DOHH2 (cell line): Measurements from ENCODE around the gene PRKCH.

Experiments used
- CTCF ChIP-seq: fragments of 200-600 bp; sonication (generic); IDR thresholded peaks from one replicate; pipeline ENCODE4 v1.5.1; 2014; ENCODE audit warnings: antibody characterized with exemption, mild to moderate bottlenecking, low read depth, low read length; ENCODE audit not compliant: poor library complexity, severe bottlenecking
- EZH2phosphoT487 ChIP-seq: fragments of 200-600 bp; sonication (generic); IDR thresholded peaks from 2 replicates; pipeline ENCODE4 v1.6.1; 2017; ENCODE audit warnings: borderline replicate concordance, mild to moderate bottlenecking, antibody characterized with exemption, low read length, moderate library complexity, mixed read lengths

DNA sequence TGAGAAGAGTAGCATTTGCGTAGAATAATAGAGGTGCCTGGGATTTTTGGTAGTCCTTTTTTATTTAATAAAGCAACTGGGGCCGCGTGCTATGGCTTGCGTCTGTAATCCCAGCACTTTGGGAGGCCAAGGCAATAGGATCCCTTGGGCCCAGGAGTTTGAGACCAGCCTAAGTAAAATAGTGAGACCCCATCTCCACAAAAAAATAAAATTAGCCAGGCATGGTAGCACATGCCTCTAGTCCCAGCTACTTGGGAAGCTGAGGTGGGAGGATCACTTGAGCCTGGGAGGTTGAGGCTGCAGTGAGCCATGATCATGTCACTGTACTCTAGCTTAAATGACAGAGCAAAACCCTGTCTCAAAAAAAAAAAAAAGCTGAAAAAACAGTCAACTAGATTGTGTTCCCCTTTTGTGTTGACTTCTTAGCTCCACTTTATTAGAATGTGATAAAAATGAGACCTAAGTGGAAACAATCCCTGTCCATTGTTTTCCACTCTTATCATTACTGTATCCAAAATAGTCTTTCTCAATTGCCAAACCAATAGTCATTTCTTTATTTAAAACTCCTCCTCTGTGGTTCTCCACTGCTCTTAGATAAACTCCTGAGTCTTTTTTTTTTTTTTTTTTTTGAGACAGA is 7.4 kb downstream of the PRKCH start:
- TF ChIP-seq CTCF (no peak), EZH2phosphoT487 (no peak)
